Measurements from ENCODE around the gene NUP205.
"Not testable (repeated sequence)": the region's sequence is repeated elsewhere in the genome, so short reads cannot be mapped to it uniquely, and the experiment has no call there.

The NUP205 gene

GRCh38 chr7:135666846-135667245, 109.1 kb downstream of the NUP205 start:
- DNase-seq (ENCODE audit: low read depth in 3 of 3) = no peak

GRCh38 chr7:135667626-135668025, 109.9 kb downstream of the NUP205 start:
- not testable (repeated sequence) for DNase-seq (ENCODE audit: low read depth in 3 of 3)

- DNase-seq (ENCODE audit: low read depth in 3 of 3) = not testable (repeated sequence)
Measured at GRCh38 chr7:135668852-135669395, 111.2 kb downstream of the NUP205 start.

GRCh38 chr7:135669774-135670173, 112.1 kb downstream of the NUP205 start:
- DNase-seq (ENCODE audit: low read depth in 3 of 3) = no peak

GRCh38 chr7:135670179-135670578, 112.5 kb downstream of the NUP205 start:
- DNase-seq (ENCODE audit: low read depth in 3 of 3) = no peak

GRCh38 chr7:135672560-135673359, 115.0 kb downstream of the NUP205 start:
- no peak for DNase-seq (ENCODE audit: low read depth in 3 of 3)

GRCh38 chr7:135673360-135673706, 115.6 kb downstream of the NUP205 start:
- no peak for DNase-seq (ENCODE audit: low read depth in 3 of 3)

GRCh38 chr7:135678612-135679575, 121.2 kb downstream of the NUP205 start:
- DNase-seq (ENCODE audit: low read depth in 3 of 3) = no peak

- no peak for DNase-seq (ENCODE audit: low read depth in 3 of 3)
Measured at GRCh38 chr7:135681762-135682161, 124.0 kb downstream of the NUP205 start.

GRCh38 chr7:135682191-135682590, 124.5 kb downstream of the NUP205 start:
- DNase-seq (ENCODE audit: low read depth in 3 of 3) = no peak

- DNase-seq (ENCODE audit: low read depth in 3 of 3) = no peak
Measured at GRCh38 chr7:135683609-135684008, 125.9 kb downstream of the NUP205 start.

- no peak for DNase-seq (ENCODE audit: low read depth in 3 of 3)
Measured at GRCh38 chr7:135684136-135684535, 126.4 kb downstream of the NUP205 start.

- no peak for DNase-seq (ENCODE audit: low read depth in 3 of 3)
Measured at GRCh38 chr7:135684699-135685098, 127.0 kb downstream of the NUP205 start.

- no peak for DNase-seq (ENCODE audit: low read depth in 3 of 3)
Measured at GRCh38 chr7:135685306-135686084, 127.8 kb downstream of the NUP205 start.

GRCh38 chr7:135687466-135687865, 129.7 kb downstream of the NUP205 start:
- DNase-seq (ENCODE audit: low read depth in 3 of 3) = no peak

GRCh38 chr7:135690566-135690965, 132.8 kb downstream of the NUP205 start:
- no peak for DNase-seq (ENCODE audit: low read depth in 3 of 3)

- no peak for DNase-seq (ENCODE audit: low read depth in 3 of 3)
Measured at GRCh38 chr7:135692055-135692454, 134.3 kb downstream of the NUP205 start.

GRCh38 chr7:135692606-135693005, 134.9 kb downstream of the NUP205 start:
- DNase-seq (ENCODE audit: low read depth in 3 of 3) = not testable (repeated sequence)

- DNase-seq (ENCODE audit: low read depth in 3 of 3) = no peak
Measured at GRCh38 chr7:135693558-135693957, 135.8 kb downstream of the NUP205 start.

- DNase-seq (ENCODE audit: low read depth in 3 of 3) = no peak
Measured at GRCh38 chr7:135697276-135698049, 139.7 kb downstream of the NUP205 start.
